SU-DHL-6 (cell line): ENCODE data around the gene NSDHL.

Experiments
- H2AFZ ChIP-seq: fragments of 200-600 bp; sonication (generic); 2 replicates; pipeline ENCODE4 v1.6.1; 2014; ENCODE audit warnings: low read depth, mild to moderate bottlenecking, moderate library complexity, mixed read lengths, antibody characterized with exemption, low read length; ENCODE audit not compliant: severe bottlenecking
- H3F3A ChIP-seq: fragments of 200-600 bp; shearing (Covaris generic); 2 replicates; pipeline ENCODE4 v1.6.0; 2016; ENCODE audit warnings: antibody characterized with exemption, mild to moderate bottlenecking; ENCODE audit not compliant: insufficient read depth
- H3K27ac ChIP-seq: fragments of 200-600 bp; sonication (generic); 2 replicates; pipeline ENCODE4 v1.5.1; 2016; ENCODE audit warnings: low read depth, mild to moderate bottlenecking, low read length, moderate library complexity, mixed read lengths
- H3K27me3 ChIP-seq: fragments of 200-600 bp; sonication (generic), shearing (Covaris generic); 2 replicates; pipeline ENCODE4 v1.6.0; 2014; ENCODE audit warnings: mild to moderate bottlenecking, low read length
- H3K36me3 ChIP-seq: fragments of 200-600 bp; sonication (generic); 2 replicates; pipeline ENCODE4 v1.6.1; 2014; ENCODE audit warnings: mild to moderate bottlenecking, low read length, mixed read lengths
- H3K4me2 ChIP-seq: fragments of 300-600, 200-600 bp; shearing (Covaris generic), sonication (generic); 2 replicates; pipeline ENCODE4 v1.6.0; 2014; ENCODE audit warnings: low read length, low read depth, mild to moderate bottlenecking; ENCODE audit not compliant: poor library complexity, severe bottlenecking
- H3K4me3 ChIP-seq: fragments of 200-600 bp; sonication (generic); 2 replicates; pipeline ENCODE4 v1.5.1; 2014; ENCODE audit warnings: antibody characterized with exemption, low read length, mild to moderate bottlenecking, mixed read lengths; ENCODE audit not compliant: insufficient read depth, poor library complexity, severe bottlenecking
- H3K79me2 ChIP-seq: fragments of 200-600 bp; sonication (generic); 2 replicates; pipeline ENCODE4 v1.6.1; 2014; ENCODE audit warnings: mild to moderate bottlenecking, low read length, moderate library complexity; ENCODE audit not compliant: insufficient read depth
- H3K9ac ChIP-seq: fragments of 200-600 bp; sonication (generic); 2 replicates; pipeline ENCODE4 v1.7.0; 2014; ENCODE audit warnings: mild to moderate bottlenecking, low read length
- H3K9me2 ChIP-seq: fragments of 200-600 bp; sonication (generic); replicated peaks from 2 replicates; pipeline ENCODE4 v1.6.1; 2014; ENCODE audit warnings: low read length; ENCODE audit not compliant: insufficient read depth
- H3K9me3 ChIP-seq: fragments of 200-600 bp; sonication (generic); 2 replicates; pipeline ENCODE4 v1.6.1; 2014; ENCODE audit warnings: low read length, mixed read lengths; ENCODE audit not compliant: insufficient read depth
- H4K20me1 ChIP-seq: fragments of 200-600 bp; sonication (generic); 2 replicates; pipeline ENCODE4 v1.6.1; 2014; ENCODE audit warnings: low read depth, mild to moderate bottlenecking, antibody characterized with exemption, low read length, moderate library complexity, mixed read lengths
- EZH2phosphoT487 ChIP-seq: fragments of 200-600 bp; sonication (generic), shearing (Covaris generic); conservative IDR thresholded peaks from 2 replicates; pipeline ENCODE4 v1.6.1; 2018; ENCODE audit warnings: mild to moderate bottlenecking, antibody characterized with exemption, low read length, moderate library complexity, mixed read lengths
- TF ChIP-seq, protein P1 (sequence below): fragments of 200-600 bp; sonication (generic); IDR thresholded peaks from one replicate; pipeline ENCODE4 v1.5.1; 2017; ENCODE audit warnings: antibody characterized with exemption, mild to moderate bottlenecking, low read length, moderate library complexity; ENCODE audit not compliant: insufficient read depth, poor library complexity, severe bottlenecking

Gene NSDHL

DNA sequence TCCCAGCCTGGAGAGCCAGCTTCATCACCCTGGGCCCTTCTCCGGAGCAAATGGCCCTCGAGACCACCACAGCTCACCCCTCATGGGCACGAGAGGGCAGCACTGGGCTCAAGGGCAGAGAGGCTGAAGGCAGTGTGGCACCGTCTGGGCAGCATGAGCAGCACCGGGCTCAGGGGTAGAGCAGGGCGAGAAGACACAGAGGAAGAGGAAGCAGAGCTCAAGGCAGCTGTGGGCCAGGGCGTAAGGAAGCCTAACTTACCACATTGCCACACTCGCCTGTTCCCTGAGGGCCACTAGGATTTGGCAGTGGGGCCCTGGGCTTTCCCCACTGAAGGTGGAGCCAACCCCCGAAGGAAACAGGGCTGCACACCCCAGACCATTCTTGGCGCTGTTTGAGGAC is 82.5 kb downstream of the NSDHL start:
- no peak overlapping the region for H3K9ac ChIP-seq
- H3K79me2 ChIP-seq: no peaks in the 10 kb centered on the region
- H3F3A ChIP-seq: no peaks in the 10 kb centered on the region
- no peak overlapping the region for H3K4me2 ChIP-seq
- TF ChIP-seq EZH2phosphoT487: no peak
- TF ChIP-seq, protein P1, sequence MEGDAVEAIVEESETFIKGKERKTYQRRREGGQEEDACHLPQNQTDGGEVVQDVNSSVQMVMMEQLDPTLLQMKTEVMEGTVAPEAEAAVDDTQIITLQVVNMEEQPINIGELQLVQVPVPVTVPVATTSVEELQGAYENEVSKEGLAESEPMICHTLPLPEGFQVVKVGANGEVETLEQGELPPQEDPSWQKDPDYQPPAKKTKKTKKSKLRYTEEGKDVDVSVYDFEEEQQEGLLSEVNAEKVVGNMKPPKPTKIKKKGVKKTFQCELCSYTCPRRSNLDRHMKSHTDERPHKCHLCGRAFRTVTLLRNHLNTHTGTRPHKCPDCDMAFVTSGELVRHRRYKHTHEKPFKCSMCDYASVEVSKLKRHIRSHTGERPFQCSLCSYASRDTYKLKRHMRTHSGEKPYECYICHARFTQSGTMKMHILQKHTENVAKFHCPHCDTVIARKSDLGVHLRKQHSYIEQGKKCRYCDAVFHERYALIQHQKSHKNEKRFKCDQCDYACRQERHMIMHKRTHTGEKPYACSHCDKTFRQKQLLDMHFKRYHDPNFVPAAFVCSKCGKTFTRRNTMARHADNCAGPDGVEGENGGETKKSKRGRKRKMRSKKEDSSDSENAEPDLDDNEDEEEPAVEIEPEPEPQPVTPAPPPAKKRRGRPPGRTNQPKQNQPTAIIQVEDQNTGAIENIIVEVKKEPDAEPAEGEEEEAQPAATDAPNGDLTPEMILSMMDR: no peak
- no peaks in the 10 kb centered on the region for H3K36me3 ChIP-seq
- H3K27ac ChIP-seq: no peak overlapping the region
- H3K9me3 ChIP-seq: no peaks in the 10 kb centered on the region
- H3K9me2 ChIP-seq: no peaks in the 10 kb centered on the region
- H3K4me3 ChIP-seq: no peak overlapping the region
- H4K20me1 ChIP-seq: no peaks in the 10 kb centered on the region
- no peak overlapping the region for H2AFZ ChIP-seq
- H3K27me3 ChIP-seq: no peaks in the 10 kb centered on the region

DNA sequence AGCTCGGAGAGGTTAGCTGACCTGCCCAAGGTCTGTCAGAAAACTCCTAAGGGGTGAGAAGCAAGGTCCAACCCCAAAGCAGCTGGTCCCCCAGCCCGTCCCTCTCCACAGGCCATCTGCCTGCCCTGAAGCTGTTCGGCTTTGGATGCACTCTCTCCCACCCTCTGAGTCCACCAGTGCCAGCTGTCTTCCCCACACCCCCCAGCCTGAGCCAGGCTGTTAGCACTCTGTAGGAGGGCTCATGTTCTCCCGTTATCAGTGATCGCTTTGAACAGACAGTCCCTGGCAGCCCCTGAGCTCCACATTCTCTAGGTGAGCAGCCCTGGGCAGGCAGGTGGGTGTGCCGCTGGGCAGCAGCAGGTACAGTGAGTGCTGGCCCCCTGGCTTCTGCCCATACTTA is 83.0 kb downstream of the NSDHL start:
- TF ChIP-seq EZH2phosphoT487: no peak
- TF ChIP-seq, protein P1: no peak
- H2AFZ ChIP-seq: no peak overlapping the region
- no peak overlapping the region for H3K4me2 ChIP-seq
- no peak overlapping the region for H3K4me3 ChIP-seq
- no peaks in the 10 kb centered on the region for H3K79me2 ChIP-seq
- H3K27ac ChIP-seq: no peak overlapping the region
- H3F3A ChIP-seq: no peaks in the 10 kb centered on the region
- no peaks in the 10 kb centered on the region for H3K36me3 ChIP-seq
- no peaks in the 10 kb centered on the region for H3K9me2 ChIP-seq
- no peaks in the 10 kb centered on the region for H3K27me3 ChIP-seq
- H3K9ac ChIP-seq: no peak overlapping the region
- no peaks in the 10 kb centered on the region for H3K9me3 ChIP-seq
- no peaks in the 10 kb centered on the region for H4K20me1 ChIP-seq

DNA sequence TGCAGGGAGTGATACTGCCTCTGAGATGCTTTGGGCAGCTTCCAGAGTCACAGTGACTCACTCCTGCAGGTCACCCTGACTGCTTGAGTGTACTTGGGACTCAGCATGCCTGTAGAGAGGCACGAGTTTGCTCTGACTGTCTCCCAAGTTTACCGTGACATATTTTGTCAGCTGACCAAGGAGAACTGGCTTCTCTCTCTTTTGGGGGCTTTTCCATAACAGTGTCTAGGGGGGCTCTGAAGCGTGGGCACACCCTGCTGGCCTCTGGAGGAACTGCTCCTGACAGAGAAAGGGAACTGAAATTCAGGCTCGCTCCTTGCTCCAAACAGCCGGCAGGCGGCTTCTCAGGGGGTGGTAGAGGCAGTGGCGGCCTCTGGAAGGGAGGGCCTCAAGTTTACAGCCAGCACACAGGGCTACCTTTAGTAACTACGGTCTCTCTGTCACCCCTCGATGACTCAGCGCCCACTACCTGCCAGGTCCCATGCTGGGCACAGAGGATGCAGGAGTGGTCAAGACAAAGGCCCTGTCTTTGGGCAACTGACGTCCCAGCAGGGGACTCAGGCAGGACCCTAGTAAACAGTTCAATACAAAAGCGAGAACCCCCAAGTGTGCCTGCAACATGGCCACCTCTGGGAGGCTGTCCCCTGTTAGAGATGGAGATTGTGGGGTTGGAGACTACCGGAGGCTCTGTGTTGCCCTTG is 84.8 kb downstream of the NSDHL start:
- Histone ChIP-seq H2AFZ (no peak overlapping the region), H3K36me3 (no peaks in the 10 kb centered on the region), H3K9me2 (no peaks in the 10 kb centered on the region), H3K4me2 (no peak overlapping the region), H3K9ac (no peak overlapping the region), H3K27me3 (no peaks in the 10 kb centered on the region), H3K4me3 (no peak overlapping the region), H4K20me1 (no peaks in the 10 kb centered on the region), H3F3A (no peaks in the 10 kb centered on the region), H3K27ac (no peak overlapping the region), H3K79me2 (no peaks in the 10 kb centered on the region), H3K9me3 (no peaks in the 10 kb centered on the region)
- TF ChIP-seq EZH2phosphoT487: no peak
- TF ChIP-seq, protein P1: peak; percentile 68
